IgD-negative memory B cell (primary cell): ENCODE measurements around the gene NAA30. TPM values are rescaled to one million over a fixed set of nuclear protein-coding genes. Genes with fewer than 3 reads are reported as not detected.
"Not testable (repeated sequence)": the region's sequence is repeated elsewhere in the genome, so short reads cannot be mapped to it uniquely, and the experiment has no call there.

ENCODE experiments used
- H3K27ac Mint-ChIP-seq, 3 donors: one replicate each; pipeline ENCODE4 v1.8.0; 2020 to 2022; ENCODE audit warnings: mild to moderate bottlenecking in 3 of 3, mixed read lengths in 3 of 3, moderate library complexity in 1 of 3
- H3K27me3 Mint-ChIP-seq: one replicate; pipeline ENCODE4 v1.8.0; 2021; ENCODE audit warnings: mixed read lengths
- H3K36me3 Mint-ChIP-seq: one replicate; pipeline ENCODE4 v1.8.0; 2020; ENCODE audit warnings: mild to moderate bottlenecking, mixed read lengths
- H3K4me1 Mint-ChIP-seq, 3 donors: one replicate each; pipeline ENCODE4 v1.8.0; 2020 to 2022; ENCODE audit warnings: mixed read lengths in 3 of 3, mild to moderate bottlenecking in 1 of 3
- H3K4me3 Mint-ChIP-seq, 4 donors: one replicate each; pipeline ENCODE4 v1.8.0; 2020 to 2022; ENCODE audit warnings: mild to moderate bottlenecking in 4 of 4, mixed read lengths in 4 of 4, moderate library complexity in 3 of 4
- H3K9me3 Mint-ChIP-seq, 3 donors: one replicate each; pipeline ENCODE4 v1.8.0; 2020 to 2021; ENCODE audit warnings: mixed read lengths in 3 of 3, mild to moderate bottlenecking in 1 of 3
- polyA plus RNA-seq: library from polyadenylated mRNA; unstranded; fragments of 300-500 nt; fragmentation: Illumina TruSeq; gene quantifications from one replicate; pipeline ENCODE4 v1.2.3, GENCODE V29; 2021

The NAA30 gene
- 11.6 TPM for polyA plus RNA-seq

- Mint-ChIP-seq H3K9me3 (no peaks in the 10 kb centered on the region), H3K36me3 (no peaks in the 10 kb centered on the region), H3K27ac (peak within 1 kb of the TSS; percentile 96 to 98 (median 97)), H3K4me1 (peaks cover 23 to 35% (median 30%) of the 10 kb centered on the region in 3 donors), H3K27me3 (no peaks in the 10 kb centered on the region), H3K4me3 (peak within 1 kb of the TSS; percentile 94 to 98 (median 96))
Measured at GRCh38 chr14:57390037-57390805, at the start of gene NAA30. Gene NAA30 (plus strand): TSS chr14:57390586. CDS start chr14:57390958, 372 bp downstream.

DNA sequence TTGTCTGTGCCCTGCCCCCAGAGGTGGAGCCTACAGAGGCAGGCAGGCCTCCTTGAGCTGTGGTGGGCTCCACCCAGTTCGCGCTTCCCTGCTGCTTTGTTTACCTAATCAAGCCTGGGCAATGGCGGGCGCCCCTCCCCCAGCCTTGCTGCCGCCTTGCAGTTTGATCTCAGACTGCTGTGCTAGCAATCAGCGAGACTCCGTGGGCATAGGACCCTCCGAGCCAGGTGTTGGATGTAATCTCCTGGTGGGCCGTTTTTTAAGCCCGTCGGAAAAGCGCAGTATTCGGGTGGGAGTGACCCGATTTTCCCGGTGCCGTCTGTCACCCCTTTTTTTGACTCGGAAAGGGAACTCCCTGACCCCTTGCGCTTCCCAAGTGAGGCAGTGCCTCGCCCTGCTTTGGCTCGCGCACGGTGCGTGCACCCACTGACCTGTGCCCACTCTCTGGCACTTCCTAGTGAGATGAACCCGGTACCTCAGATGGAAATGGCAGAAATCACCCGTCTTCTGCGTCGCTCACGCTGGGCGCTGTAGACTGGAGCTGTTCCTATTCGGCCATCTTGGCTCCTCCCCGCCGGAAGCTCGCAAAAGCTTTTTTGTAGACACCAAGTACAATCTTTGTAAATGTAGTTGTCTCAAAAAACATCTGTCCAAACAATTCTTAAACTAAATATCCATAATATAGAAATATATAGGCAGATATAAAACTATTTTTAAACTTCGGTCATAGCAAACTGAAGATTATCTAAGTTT lies 46.7 kb upstream of the NAA30 start:
- not testable (repeated sequence) for H3K27me3 Mint-ChIP-seq, H3K9me3 Mint-ChIP-seq, H3K27ac Mint-ChIP-seq, H3K4me1 Mint-ChIP-seq, H3K4me3 Mint-ChIP-seq, H3K36me3 Mint-ChIP-seq

- Mint-ChIP-seq H3K4me1 (no peaks in the 10 kb centered on the region), H3K4me3 (peak overlapping the region in 1 of 4 donors; percentile 1), H3K9me3 (peaks cover 0 to 2% (median 0%) of the 10 kb centered on the region in 3 donors), H3K36me3 (no peaks in the 10 kb centered on the region), H3K27me3 (no peaks in the 10 kb centered on the region), H3K27ac (no peak overlapping the region)
Measured at GRCh38 chr14:57345106-57345505, 45.3 kb upstream of the NAA30 start.

GRCh38 chr14:57346741-57347140 lies 43.6 kb upstream of the NAA30 start:
- H3K4me1 Mint-ChIP-seq = no peaks in the 10 kb centered on the region
- H3K4me3 Mint-ChIP-seq = no peak overlapping the region
- H3K27me3 Mint-ChIP-seq = no peaks in the 10 kb centered on the region
- H3K9me3 Mint-ChIP-seq = peaks cover 0 to 2% (median 0%) of the 10 kb centered on the region in 3 donors
- H3K27ac Mint-ChIP-seq = no peak overlapping the region
- H3K36me3 Mint-ChIP-seq = no peaks in the 10 kb centered on the region

GRCh38 chr14:57352396-57353170 lies 37.8 kb upstream of the NAA30 start:
- Mint-ChIP-seq H3K36me3 (no peaks in the 10 kb centered on the region), H3K4me3 (no peak overlapping the region), H3K9me3 (peaks cover 0 to 1% (median 0%) of the 10 kb centered on the region in 3 donors), H3K27me3 (peaks cover 7% of the 10 kb centered on the region), H3K27ac (no peak overlapping the region), H3K4me1 (no peaks in the 10 kb centered on the region)

GRCh38 chr14:57355081-57355800 lies 35.1 kb upstream of the NAA30 start:
- no peaks in the 10 kb centered on the region for H3K36me3 Mint-ChIP-seq
- H3K9me3 Mint-ChIP-seq = peaks cover 0 to 1% (median 0%) of the 10 kb centered on the region in 3 donors
- H3K27me3 Mint-ChIP-seq = peaks cover 9% of the 10 kb centered on the region
- no peaks in the 10 kb centered on the region for H3K4me1 Mint-ChIP-seq
- H3K27ac Mint-ChIP-seq = no peak overlapping the region
- H3K4me3 Mint-ChIP-seq = no peak overlapping the region

DNA sequence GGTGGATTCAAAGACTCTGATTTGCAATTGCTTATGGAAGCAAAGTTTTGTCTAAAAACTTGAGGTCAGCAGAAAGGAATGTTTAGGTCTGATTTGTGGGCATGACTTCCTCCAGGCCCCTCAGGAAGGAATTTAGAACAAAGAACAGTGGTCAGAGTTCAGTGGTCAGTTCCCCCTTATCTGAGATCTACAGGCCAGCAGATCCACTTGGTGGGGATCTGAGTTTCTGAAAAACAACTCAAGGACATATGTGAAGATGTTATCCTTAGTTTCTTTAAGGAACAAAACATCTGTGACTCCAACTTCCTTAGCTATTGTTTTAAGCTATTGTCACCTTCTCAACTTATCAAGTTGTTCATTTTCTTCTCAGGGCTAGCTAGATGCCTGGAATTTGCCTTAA lies 28.0 kb upstream of the NAA30 start:
- peaks cover 26% of the 10 kb centered on the region for H3K27me3 Mint-ChIP-seq
- no peak overlapping the region for H3K4me3 Mint-ChIP-seq
- H3K36me3 Mint-ChIP-seq = no peaks in the 10 kb centered on the region
- H3K9me3 Mint-ChIP-seq = no peaks in the 10 kb centered on the region
- H3K4me1 Mint-ChIP-seq = no peaks in the 10 kb centered on the region
- no peak overlapping the region for H3K27ac Mint-ChIP-seq

DNA sequence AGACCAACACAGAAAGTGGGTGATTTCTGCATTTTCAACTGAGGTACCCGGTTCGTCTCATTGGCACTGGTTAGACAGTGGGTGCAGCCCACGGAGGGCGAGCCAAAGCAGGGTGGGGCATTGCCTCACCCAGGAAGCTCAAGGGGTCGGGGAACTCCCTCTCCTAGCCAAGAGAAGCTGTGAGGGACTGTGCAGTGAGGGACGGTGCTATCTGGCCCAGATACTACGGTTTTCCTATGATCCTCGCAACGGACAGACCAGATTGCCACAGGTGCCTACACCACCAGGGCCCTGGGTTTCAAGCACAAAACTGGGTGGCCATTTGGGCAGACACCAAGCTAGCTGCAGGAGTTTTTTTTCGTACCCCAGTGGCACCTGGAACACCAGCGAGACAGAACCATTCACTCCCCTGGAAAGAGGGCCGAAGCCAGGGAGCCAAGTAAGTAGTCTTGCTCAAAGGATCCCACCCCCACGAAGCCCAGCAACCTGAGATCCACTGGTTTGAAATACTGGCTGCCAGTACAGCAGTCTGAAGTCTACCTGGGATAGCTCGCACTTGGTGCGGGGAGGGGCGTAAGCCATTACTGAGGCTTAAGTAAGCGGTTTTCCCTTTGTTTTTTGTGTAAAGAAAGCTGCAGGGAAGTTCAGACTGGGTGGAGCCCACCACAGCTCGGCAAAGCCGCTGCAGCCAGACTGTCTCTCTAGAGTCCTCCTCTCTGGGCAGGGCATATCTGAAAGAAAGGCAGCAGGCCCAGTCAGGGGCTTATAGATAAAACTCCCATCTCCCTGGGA lies 25.5 kb upstream of the NAA30 start:
- Mint-ChIP-seq H3K27me3 (peaks cover 30% of the 10 kb centered on the region), H3K4me3 (no peak overlapping the region), H3K27ac (no peak overlapping the region), H3K36me3 (no peaks in the 10 kb centered on the region), H3K9me3 (peaks cover 0 to 6% (median 0%) of the 10 kb centered on the region in 3 donors), H3K4me1 (no peaks in the 10 kb centered on the region)

- H3K9me3 Mint-ChIP-seq, H3K36me3 Mint-ChIP-seq, H3K4me1 Mint-ChIP-seq, H3K27ac Mint-ChIP-seq, H3K4me3 Mint-ChIP-seq: not testable (repeated sequence)
- peaks cover 19% of the 10 kb centered on the region for H3K27me3 Mint-ChIP-seq
Measured at GRCh38 chr14:57370187-57370586, 20.2 kb upstream of the NAA30 start.

GRCh38 chr14:57371013-57371412 lies 19.4 kb upstream of the NAA30 start:
- Mint-ChIP-seq H3K27me3 (peaks cover 15% of the 10 kb centered on the region), H3K9me3 (peaks cover 0 to 9% (median 0%) of the 10 kb centered on the region in 3 donors), H3K36me3 (no peaks in the 10 kb centered on the region), H3K4me3 (no peak overlapping the region), H3K27ac (no peak overlapping the region), H3K4me1 (no peaks in the 10 kb centered on the region)

DNA sequence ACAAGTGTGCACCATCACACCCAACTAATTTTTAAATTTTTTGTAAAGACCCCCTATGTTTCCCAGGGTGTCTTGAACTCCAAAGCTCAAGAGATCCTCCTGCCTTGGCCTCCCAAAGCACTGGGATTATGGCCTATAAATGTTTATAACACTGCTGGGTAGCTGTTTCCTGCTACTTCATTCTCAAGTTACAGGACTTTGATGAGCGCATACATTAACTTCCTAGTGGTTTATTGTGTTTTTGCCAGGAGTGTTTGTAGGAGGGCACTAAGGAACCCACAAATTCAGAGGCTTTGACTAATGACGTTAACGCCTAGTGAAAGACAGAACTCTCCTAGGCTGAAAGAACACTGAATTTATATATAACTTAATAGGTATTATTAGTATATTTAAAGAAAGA lies 15.2 kb upstream of the NAA30 start:
- no peak overlapping the region for H3K27ac Mint-ChIP-seq
- no peak overlapping the region for H3K4me3 Mint-ChIP-seq
- peaks cover 0 to 3% (median 0%) of the 10 kb centered on the region in 3 donors for H3K9me3 Mint-ChIP-seq
- no peaks in the 10 kb centered on the region for H3K36me3 Mint-ChIP-seq
- H3K27me3 Mint-ChIP-seq = no peaks in the 10 kb centered on the region
- no peaks in the 10 kb centered on the region for H3K4me1 Mint-ChIP-seq

DNA sequence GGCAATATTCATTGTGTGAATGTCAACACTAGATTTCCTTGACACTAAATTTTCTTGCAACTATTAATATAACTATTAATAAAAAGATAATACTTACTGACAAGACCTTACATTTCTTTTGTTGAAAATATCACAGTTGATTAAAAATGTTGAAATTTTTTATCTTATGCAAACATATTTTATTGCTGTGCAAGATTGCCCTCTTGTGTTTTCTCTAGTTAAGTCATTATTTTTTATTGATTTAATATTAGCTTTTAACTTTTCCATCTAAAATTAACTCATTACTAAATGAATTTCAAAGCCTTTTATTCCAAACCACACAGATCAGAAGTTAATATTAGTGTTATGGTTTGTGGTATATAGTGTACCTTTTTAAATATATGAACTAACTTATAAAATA lies 11.7 kb upstream of the NAA30 start:
- no peak overlapping the region for H3K4me3 Mint-ChIP-seq
- peaks cover 0 to 2% (median 0%) of the 10 kb centered on the region in 3 donors for H3K4me1 Mint-ChIP-seq
- no peak overlapping the region for H3K27ac Mint-ChIP-seq
- H3K36me3 Mint-ChIP-seq = no peaks in the 10 kb centered on the region
- no peaks in the 10 kb centered on the region for H3K9me3 Mint-ChIP-seq
- H3K27me3 Mint-ChIP-seq = peaks cover 3% of the 10 kb centered on the region

DNA sequence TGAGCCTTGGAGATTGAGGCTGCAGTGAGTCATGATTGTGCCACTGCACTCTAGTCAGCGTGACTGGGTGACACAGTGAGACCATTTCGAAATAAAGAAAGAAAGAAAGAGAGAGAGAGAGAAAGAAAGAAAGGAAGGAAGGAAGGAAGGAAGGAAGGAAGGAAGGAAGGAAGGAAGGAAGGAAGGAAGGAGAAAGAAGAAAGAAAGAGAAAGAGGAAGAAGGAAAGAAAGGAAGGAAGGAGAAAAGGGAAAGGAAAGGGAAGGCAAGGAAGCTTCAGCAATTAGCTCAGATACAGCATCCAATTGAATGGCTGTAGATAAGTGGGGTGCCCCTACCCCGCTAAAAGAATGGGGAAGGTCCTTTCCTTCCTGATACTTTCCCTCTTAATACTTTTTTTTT lies 9.5 kb upstream of the NAA30 start:
- Mint-ChIP-seq H3K27ac (no peak overlapping the region), H3K4me3 (peak overlapping the region in 1 of 4 donors; percentile 43), H3K4me1 (peaks cover 0 to 2% (median 0%) of the 10 kb centered on the region in 3 donors), H3K27me3 (peaks cover 3% of the 10 kb centered on the region), H3K36me3 (peaks cover 1% of the 10 kb centered on the region), H3K9me3 (no peaks in the 10 kb centered on the region)

DNA sequence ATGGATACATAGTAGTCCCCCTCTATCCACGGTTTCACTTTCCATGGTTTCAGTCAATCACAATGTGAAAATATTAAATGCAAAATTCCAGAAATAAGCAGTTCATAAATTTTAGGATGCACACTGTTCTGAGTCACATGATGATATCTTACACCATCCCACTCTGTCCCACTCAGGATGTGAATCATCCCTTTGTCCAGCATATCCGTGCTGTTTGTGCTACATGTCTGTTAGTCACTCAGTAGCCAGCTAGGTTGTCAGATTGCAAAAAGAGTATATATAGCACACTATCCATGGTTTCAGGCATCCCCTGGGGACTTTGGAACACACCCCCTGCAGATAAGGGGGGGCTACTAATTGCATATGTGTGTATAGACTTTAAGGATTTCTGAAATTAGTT lies 8.1 kb upstream of the NAA30 start:
- Mint-ChIP-seq H3K4me1 (peaks cover 0 to 2% (median 0%) of the 10 kb centered on the region in 3 donors), H3K27me3 (peaks cover 3% of the 10 kb centered on the region), H3K36me3 (peaks cover 1% of the 10 kb centered on the region), H3K27ac (no peak overlapping the region), H3K9me3 (no peaks in the 10 kb centered on the region), H3K4me3 (no peak overlapping the region)
